Amniotic epithelial cell (primary cell): ENCODE measurements around the gene CMYA5.

Experiments used
- DNase-seq: peaks from one replicate; pipeline ENCODE4 v3.0.0-alpha.2; 2010; ENCODE audit warnings: low read depth

CMYA5 gene

GRCh38 chr5:79834754-79835714 lies 145.4 kb downstream of the CMYA5 start:
- DNase-seq: no peak

DNA sequence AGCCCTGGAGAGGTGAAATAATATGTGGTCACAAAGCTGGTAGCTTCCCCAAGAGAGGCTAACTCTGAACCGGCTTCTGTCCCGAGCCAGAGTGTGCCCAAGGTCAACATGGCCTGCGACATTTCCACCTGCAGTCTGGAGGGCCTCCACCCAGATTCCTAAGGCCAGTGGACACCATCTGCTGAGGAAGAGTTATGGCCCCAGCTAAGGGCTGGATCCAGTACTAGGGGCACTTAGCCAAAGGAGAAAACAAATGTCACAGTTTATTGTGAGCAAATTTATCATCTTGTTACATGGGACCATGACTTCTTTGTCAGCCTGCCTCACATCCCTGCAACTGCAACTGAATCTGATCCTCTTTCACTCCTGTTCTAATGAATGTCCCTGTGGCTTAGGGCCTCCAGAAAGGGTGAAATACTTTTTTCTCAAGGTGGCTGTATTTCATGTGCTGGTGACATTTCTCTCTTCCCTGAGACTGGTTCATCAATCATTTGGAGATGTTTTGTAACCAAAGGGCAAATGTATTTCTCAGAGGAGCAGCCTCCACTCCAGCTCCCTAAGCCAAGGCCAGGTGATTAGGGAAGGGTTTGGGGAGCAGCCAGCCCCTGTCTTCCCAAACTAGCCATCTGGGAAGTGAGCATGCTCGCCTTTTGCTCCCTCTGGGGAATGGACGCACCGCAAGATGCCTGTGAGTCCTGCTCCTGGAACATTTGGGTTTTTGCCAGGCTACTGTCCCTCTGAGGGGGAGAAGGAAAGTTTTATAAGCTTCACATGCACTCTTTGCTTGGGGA lies 148.3 kb downstream of the CMYA5 start:
- DNase-seq: no peak

DNA sequence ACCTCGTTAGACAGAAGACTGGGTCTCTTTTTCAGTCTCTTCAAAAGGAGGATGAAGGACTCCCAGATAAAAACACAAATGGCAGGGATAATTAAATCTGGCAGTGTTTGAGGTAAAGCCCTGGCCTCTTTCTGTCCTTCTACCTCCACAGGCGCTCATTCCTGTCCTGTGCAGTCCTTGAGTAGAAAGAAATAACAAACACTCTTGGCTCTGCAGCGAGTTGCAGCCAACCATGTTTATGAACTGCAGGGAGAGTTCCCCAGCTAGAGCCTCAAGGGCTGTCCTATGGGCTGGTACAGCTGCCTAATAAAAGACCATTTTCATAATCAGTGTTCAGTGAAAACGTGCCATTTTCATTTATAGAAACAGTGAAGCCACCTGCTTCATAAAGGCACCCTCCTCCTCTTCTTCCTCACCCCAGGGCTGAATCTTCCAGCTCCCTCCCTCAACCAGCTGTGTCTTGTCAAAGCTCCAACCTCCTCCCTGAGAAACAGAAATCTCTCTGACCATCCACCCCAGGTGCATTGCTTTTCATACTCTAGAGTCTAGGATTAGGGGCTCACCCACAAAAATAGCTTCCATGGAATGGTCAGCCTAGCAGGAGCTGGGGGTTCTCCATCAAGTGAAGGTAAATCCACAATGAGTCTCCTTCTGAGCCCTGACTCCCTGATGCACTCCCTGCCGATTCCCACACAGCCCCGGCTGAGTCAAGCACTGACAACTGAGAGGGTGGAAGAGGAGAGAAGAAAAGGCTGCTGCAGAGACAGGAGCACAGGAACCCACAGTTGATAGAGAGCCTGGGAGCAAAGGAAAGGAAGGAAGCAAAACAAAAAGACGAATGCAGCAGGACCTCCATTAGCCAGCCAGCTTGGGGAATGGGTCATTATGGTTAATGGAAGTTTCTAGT lies 150.7 kb downstream of the CMYA5 start:
- DNase-seq: no peak

GRCh38 chr5:79841172-79841571 lies 151.5 kb downstream of the CMYA5 start:
- DNase-seq: no peak

DNA sequence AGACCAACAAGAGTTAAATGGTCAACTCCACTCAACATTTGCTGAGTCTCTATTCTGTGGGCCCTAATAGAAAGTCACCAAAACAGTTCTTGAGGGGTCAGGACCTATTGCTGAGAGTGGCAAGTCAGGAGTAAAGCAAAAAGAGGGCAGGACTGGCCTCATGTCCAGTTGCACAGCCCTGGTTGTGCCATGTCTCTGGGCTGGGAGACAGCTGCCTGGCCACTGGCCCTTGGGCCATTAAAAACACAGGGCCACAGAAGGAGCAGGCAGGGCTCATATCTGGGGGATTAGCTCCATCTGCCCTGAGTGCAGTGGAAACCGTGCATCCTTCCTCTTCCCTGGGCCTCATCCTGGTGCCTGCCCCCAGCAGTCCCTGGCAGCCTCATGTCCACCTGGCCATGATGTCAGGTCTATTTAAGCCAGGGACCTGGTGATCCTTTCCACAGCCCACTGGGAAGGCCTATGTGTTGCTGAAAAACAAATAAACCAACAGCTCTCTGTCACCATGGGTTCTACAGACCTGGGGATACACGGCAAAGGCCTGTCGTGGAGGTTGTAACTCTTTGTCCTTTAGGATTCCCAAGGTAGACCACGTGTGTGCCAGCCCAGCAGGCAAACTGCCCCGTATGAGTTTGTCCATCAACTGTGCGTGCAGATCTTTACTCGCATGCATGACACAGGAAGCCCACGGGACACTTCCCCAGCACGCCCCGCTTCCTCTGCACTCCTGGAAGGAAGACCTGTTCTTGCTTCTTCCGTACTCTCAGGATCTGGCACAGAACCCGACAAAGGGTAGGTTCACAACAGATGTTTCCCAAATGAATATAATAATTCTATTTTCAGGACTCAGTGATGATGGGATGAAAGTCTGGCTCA lies 152.6 kb downstream of the CMYA5 start:
- no peak for DNase-seq

DNA sequence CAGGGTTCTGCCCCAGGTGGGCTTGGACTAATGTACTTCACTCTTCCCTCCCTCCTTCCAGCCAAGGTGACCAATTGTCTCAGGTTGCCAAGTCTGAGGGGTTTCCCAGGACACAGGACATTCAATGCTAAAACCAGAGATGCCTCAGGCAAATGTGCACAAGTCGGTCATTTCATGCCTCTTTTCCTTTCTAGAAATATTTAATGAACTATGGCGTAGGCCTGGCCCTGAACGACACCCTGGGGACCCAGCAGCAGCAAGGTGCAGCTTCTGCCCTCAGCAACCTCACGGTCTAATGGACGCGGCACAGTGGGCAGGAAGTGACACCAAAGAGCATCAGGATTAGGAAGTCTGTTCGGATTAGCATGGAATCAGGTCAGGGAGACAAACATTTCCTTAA lies 153.4 kb downstream of the CMYA5 start:
- DNase-seq: no peak

DNA sequence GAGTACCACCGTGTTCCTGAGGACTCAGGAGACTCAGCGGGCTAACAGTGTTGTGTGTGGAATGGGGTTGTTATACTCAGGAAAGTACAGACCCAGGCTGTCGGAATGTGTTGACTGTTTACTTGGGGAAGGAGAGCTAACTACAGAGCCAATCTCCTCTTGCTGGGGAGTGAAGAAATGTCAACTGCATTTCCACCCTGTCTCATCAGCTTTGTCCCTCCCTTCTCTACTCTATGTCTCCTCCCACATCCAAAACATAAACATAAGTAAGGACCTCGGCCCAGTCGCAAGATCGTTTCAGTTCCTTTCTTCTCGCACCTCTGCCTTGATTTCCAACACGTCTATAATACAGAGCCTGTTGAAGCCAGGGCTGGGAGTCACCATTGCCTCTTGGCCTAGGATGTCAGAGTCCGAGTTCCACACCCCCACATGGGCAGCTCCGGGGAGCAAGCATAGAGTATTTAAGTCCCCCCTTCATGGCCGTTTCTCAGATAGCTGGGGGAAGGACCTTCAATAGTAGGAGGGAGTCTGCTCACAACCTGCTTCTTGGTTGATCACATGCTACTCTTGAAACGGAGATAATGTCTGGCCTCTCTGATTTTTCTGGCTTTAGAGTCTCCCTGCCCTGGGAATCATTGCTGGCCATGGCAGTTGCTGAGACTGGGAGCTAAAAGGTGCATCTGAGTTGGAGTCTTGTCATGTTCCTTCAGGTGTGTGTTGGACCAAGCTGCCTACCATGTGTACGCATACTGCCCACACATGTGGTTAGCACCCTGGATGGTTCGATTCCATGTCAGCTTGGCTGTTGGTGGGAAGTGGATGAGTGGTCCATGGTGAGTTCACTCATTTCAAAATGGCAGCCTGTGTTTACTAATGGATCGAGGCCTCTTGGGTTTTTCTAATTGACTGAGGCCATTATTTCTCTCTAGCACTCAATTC lies 154.1 kb downstream of the CMYA5 start:
- DNase-seq: no peak

- no peak for DNase-seq
Observed at GRCh38 chr5:79844571-79844970, 154.9 kb downstream of the CMYA5 start.

DNA sequence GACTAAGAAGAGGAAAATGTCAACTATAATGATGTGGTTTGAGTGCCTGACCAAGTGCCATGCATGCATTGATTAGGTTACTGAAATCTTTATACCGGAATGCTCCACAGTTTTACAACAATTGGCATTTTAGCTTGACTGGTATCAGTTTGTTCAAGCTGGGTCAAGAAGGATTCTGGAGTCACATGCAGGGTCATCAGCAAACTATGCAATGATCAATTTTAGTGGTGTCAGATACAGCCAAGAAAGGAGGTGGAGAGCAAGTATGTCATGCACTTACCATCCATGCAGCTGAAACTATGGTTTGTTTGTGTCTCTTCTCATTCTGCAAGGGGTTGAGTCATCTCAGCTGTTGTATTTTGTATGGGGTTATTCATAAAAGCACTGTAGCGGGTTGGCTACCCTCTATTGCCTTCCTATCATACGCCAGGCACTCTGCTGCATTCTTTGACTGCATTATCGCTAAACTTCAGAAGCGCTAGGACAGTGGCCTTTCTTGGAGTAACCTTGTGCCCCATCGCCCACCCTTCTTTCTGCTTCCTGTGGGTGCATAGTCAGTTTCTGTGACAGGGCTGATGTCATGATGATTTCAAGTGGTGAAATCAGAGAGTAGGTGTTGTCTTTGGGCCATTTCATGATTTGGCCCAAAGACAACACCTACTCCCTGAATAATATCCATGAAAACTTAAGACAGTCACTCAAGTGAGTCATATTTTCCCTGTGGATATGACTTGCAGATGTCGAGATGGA lies 156.0 kb downstream of the CMYA5 start:
- no peak for DNase-seq

GRCh38 chr5:79846198-79846521 lies 156.5 kb downstream of the CMYA5 start:
- DNase-seq: no peak

- no peak for DNase-seq
Observed at GRCh38 chr5:79847561-79847960, 157.9 kb downstream of the CMYA5 start.

GRCh38 chr5:79849061-79849460 lies 159.4 kb downstream of the CMYA5 start:
- no peak for DNase-seq
